DMS153 treated with DMSO at 0.1 percent for 48 hours (cell line): ENCODE results near the gene USP43.

Experiments
- DNase-seq: peaks from one replicate; lab custom pipeline; 2025; ENCODE audit not compliant: unreplicated experiment; lab: John Stamatoyannopoulos, UW

Gene USP43

DNA sequence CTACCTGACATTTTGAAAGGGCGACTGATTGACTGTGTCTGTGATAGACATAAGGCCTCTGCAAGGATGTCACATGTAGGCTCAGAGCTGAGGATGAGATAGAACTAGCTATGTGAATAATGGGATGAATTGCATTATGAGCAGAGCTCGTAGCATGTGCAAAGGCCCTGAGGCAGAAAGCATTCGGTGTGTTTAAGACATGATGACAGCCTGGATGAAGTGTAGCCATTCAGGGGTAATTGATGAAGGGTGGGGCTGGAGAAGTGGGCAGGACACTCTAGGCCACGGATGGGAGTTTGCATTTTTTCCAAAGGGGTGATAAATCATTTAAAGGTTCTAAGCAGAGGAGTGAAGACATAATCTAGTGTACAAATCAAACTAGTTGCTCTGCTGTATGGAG, 62.6 kb downstream of the USP43 start:
- no peak for DNase-seq

DNA sequence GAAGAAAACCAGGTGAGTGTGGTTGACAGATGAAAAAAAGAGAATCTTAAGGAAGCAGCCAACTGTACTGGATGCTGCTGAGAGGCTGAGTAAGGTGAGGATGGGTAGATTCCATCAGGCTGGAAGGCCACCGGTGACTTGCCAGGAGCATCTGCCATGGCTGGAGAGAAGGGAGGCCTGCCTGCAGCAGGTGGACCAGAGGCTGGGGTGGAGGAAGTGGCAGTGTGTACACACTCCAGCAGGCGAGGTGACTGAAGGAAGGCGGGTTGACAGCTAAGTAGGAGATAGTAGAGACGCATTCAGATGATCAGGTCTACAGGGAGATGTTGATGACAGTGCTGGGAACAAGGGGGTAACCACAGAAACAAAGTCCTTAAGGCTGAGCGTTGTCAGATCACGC, 69.5 kb downstream of the USP43 start:
- no peak for DNase-seq

DNA sequence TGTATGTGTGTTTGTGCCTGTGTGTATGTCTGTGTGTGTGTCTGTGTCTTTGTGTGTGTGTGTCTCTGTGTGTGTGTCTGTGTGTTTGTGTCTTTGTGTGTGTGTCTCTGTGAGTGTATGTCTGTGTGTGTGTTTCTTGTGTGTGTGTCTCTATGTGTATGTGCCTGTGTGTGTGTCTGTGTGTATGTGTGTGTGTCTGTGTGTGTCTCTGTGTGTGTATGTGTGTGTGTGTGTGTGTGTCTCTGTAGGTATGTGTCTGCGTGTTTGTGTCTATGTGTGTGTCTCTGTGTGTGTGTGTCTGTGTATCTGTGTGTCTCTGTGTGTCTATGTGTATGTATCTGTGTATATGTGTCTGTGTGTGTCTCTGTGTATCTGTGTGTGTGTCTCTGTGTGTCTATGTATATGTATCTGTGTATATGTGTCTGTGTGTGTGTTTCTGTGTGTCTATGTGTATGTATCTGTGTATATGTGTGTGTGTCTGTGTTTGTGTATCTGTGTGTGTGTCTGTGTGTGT, 70.2 kb downstream of the USP43 start:
- DNase-seq, result no peak

DNA sequence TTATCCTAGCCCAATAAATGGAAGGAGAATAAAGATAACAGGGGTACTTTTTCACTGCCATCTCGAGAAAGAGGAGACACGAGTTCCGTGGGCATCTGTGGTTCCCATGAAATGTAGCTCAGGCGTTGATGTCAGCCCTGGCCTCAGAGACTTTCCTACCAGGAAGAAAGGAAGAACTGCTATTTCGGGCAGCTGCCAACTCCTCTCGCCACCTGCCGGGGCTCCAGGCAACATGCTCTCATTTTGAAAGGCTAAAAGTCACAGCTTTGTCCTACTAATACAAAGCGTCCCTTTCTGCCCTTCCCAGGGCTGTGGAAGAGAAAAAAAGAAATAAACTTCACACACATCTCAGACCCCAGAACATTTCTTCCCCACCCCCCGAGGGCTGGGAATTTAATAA, 80.3 kb downstream of the USP43 start:
- no peak for DNase-seq

DNA sequence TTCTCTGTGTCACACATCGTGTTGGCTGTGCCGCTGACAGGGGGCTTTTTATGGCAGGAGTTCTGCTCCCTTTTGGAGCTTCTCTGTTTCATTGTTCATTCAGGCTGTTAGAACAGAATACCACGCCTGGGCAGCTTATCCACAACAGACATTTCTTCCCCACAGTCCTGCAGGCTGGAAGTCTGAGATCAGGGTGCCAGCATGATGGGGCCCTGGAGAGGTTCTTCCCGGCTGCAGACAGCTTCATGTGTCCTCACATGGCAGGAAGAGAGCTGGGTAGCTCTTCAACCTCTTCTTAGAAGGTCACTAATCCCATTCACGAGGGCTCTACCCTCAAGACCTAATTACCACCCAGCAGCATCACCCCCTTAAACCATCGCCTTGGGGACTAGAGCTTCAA, 81.0 kb downstream of the USP43 start:
- DNase-seq, result no peak

DNA sequence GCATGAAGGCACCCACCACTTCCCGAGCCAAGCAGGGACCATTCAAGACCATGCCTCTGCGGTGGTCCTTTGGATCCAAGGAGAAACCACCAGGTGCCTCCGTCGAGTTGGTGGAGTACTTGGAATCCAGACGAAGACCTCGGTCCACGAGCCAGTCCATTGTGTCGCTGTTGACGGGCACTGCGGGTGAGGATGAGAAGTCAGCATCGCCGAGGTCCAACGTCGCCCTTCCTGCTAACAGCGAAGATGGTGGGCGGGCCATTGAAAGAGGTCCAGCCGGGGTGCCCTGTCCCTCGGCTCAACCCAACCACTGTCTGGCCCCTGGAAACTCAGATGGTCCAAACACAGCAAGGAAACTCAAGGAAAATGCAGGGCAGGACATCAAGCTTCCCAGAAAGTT, 82.7 kb downstream of the USP43 start:
- no peak for DNase-seq

DNA sequence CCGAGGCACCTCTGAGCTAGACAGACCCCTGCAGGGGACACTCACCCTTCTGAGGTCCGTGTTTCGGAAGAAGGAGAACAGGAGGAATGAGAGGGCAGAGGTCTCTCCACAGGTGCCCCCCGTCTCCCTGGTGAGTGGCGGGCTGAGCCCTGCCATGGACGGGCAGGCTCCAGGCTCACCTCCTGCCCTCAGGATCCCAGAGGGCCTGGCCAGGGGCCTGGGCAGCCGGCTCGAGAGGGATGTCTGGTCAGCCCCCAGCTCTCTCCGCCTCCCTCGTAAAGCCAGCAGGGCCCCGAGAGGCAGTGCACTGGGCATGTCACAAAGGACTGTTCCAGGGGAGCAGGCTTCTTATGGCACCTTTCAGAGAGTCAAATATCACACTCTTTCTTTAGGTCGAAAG, 83.2 kb downstream of the USP43 start:
- DNase-seq, result no peak

DNA sequence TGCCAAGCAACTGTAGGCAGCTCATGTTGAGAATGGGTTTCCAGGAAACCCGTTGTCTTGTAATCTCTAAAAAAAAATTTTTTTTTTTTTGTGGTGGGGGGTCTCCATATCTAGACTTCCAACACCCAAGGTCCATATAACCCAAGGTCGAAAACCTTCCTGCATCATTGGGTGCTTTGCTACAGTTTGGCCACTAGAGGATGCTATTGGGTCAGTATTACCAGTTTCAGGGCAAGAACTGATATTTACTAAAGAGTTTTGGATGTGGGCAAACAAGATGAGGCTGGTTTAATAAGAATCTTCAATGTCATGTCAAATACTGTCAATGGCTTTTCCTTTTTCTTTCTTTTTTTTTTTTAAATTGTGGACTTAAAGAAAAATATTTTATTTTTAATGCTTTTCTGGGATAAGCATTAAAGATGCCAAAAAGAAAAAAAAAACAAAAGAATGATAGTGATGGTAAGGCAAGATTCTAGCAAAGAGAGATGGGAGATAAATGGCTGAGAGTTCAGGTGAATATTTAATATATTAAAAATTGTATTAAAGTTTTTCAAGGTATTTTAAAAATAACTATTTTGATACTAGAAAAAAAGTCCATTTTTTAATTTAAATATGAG, 83.8 kb downstream of the USP43 start:
- DNase-seq, result peak; percentile 0

DNA sequence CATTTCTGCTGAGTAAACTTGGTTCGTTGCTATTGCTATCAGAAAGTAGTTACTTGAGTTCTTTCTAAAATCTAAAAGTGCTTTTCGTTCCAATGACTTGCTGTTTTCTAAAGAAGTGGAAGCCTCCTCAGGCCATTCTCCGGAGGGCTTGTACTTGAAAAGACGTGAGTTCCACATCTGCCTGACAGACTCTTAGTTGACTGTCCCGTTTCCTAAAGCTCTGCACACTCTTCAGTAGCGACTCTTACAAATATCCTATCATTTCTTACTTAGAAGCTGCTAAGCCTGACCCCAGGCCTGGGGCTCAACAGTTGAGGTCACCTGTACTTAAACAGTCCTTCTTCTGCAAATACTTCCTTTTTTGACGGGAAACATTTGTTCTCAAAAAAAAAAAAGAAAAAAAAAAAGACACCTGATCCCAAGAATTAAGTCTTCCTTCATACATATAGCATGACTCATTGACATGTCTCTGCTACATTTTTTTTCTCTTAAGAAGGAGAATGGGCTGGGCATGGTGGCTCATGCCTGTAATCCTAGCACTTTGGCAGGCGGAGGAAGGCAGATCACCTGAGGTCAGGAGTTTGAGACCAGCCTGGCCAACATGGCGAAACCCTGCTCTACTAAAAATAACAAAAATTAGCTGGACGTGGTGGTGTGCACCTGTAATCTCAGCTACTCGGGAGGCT, 84.6 kb downstream of the USP43 start:
- DNase-seq, result no peak

DNA sequence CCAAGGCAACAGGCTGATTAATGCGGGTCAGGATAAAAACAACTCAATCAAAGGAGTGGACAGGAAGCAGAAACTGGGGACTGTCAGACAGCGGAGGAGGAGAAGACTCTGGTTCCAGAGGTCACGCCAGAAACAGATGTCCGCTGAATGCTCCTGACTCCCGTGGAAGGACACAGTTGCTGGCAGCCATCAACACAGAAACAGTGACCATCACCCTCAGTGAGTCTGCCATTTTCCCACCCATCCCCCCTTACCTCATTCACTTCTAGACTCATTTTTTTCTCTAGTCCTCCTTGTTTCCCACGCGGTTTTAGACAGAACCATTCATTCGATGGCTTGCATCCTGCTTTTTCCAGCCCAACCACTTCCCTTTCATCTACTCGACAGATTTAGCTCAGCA, 105.2 kb downstream of the USP43 start:
- no peak for DNase-seq

DNA sequence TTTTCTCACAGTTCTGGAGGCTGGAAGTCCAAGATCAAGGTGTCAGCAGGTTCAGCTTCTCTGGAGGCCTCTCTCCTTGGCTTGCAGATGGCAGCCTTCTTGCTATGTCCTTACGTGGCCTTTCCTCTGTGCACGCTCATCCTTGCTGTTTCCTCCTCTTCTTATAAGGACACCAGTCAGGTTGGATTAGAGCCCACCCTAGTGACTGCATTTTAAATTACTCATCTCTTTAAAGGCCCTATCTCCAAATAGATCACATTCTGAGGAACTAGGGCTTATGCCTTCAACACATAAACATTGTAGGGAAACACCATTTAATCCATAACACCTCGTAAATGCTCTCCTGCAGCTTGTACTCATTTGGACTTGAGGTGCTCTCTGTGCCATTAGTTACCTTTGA, 109.8 kb downstream of the USP43 start:
- no peak for DNase-seq

DNA sequence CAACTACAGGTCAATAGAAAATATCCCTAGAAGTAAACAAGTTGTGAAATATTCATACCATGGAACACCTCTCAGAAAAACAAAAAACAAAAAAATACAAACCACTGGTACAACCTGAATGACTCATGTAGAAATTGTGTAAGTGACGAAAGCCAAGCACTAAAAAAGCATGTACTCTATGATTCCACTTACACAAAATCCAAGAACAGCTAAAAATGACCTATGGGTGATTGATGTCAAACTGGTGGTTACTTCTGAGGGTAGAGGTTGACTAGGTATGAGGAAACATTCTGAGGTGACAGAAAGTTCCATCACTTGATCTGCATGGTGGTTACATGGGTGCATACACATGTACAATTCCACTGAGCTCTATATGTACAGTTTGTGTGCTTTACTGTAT, 114.9 kb downstream of the USP43 start:
- DNase-seq, result no peak

DNA sequence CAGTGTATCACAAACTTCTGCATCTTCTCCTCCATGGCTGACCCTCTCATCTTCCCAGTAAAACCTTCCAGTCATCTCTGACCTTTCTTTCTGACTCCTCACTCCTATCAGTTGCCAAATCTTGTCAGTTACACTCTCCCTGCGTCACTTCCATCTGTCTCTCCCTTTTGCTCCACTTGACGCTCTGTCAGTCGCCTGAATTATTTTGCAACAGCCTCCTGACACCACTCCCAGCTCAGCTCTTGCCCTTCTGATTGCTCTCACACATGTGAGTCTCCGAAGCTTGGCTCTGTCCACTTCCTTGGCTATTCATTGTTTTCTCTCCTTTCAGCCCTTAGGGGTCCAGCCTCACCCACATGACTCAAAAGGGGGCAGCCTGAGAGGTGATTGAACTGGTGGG, 118.3 kb downstream of the USP43 start:
- DNase-seq, result no peak

DNA sequence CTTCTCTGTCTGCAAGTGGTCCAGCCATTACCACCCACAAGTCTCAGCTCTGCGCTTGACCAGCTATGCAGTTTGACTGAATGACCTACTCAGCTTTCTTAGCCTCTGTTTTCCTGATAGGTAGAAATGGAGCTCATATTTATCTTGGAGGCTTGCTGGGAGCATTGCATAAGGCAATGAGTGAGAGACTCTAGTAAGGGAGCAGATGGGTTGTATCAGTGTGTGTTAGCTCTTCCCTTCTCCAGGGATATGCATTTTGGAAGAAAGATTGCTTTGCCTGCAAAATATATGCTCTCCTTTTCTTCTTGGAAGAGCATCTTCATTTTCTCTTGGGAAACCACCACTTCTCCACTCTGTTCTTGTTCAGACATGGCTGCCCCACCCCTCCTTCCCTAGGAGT, 120.0 kb downstream of the USP43 start:
- no peak for DNase-seq

DNA sequence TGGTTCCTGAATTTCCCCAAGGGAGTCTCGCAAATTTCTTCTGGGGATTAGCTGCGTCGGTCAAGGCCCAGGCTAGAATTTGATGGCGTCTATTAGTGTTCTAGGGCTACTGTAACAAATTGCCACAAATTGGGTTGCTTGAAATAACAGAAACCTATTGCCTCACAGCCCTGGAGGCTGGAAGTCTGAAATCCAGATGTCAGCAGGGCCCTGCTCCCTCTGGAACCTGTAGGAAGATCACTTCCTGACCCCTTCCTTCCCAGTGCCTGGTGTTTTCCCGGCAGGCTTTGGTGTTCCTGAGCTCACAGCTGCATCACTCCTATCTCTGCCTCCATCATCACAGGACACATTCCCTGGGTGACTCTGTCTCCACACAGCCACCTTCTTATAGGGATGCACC, 121.7 kb downstream of the USP43 start:
- no peak for DNase-seq

DNA sequence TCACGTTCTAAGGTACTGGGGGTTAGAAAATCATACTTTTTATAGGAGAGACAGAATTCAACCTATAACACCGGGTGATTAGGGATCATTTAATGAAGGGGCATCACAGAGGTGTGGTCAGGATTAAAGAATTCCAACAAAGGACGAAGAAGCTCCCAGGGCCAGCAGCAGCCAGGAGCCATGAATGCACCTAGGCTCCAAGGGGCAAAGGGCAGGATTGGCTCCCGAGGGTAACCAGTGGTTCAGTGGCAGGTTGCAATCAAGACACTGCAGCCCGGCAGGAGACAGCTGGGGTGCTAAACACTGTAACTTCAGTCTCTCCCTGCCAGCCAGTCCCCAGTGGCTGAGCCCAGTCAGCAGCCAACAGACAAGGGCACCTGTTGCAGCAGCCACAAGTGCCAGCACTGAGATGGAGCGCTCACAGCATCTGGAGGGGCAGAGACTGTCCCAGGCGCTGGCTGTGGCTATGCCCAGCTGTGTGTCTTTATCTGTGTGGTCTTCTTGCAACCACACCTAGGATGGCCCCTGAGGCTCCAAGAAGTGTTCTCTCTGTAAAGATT, 122.2 kb downstream of the USP43 start:
- DNase-seq, result no peak

DNA sequence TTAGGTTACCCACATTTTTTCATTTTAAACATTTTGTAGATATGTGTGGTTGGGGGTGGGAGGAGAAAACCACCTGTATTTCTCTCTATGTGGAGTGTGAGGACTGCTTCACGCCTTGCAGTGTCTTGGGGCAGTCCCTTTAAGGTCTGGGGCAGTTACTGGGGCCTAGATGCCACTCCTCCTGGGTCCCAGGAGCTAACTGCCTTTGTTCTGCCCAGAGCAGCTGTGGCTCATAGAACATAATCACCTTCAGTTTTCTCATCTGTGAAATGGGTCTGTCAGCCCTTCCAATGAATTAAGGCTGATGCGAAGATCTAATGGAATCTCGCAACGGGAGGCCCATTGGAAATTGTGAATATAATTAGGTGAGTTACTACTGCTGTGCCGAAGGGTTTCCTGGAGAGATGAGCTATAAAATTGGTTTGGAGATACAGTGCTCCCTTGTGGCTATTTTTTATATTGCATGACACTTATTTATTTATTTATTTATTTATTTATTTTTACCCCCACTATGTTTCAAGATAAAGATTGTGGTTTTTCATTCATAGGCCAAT, 123.1 kb downstream of the USP43 start:
- no peak for DNase-seq

DNA sequence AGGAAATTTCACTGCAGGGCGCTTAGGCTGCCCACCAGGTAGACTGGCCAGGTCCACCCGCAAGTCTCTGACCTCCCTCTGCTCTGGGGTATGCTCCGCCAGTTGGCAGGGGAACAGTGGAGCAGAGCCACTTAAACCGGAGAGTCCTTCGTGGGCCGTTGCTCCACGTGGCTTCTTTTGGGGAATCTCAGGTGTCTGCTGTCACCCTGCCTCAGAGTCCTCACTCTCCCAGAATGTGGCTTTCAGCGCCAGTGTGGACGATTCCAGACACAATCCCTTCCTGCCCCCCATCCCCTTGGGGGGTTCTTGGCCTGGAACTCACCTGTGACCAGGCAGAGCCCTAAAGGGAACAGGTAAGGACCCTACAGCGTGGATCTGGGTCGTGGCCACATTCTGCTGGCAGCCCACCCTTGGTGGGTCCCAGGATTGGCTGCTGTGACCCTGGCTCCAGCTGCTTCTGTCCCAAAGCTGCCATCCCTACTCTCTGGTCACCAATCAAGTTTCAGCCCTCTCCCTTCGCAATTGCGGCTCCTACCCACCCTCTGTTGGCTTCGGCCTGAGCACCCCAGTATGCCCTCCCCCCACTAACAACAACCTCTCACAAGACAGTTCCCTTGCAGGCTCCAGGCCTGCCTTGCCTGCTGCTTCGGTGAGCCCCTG, 123.8 kb downstream of the USP43 start:
- DNase-seq, result no peak

DNA sequence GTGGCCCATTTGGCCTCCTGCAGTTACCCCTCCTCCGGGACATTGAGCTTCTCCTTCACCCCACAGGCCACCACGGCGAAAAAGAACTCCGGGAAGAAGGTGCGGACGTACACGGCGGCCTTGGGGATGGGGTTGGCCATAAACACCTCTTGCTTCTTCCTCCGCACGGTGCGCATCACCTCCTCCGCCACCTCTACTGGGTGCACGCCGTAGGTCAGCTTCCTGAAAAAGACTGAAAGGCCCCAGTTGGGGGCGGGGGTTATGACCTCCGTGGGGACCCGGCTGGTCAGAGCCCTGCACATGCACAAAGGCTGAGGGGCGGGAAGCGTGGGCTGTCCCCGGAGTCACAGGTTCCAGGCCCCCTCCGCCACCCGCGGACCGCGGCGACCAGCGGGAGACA, 126.1 kb downstream of the USP43 start:
- DNase-seq, result no peak

DNA sequence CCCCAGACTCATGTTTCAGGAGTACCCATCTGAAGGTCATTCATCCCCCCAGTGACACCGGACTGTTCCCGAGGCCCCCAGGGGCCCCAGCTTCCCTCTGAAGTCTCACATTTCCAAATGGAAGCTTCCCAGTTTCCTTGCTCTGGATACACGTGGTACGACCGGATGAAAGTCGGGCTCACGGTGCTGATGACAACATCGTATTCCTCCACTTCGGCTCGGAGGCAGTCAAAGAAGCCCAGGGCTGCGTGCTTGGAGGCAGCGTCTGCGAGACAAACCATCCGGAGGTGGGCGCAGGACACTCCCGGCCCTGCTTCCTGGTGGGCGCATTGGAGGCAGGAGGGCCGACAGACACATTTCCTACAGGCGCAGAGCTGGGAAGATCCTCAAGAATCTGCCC, 127.3 kb downstream of the USP43 start:
- DNase-seq, result no peak

DNA sequence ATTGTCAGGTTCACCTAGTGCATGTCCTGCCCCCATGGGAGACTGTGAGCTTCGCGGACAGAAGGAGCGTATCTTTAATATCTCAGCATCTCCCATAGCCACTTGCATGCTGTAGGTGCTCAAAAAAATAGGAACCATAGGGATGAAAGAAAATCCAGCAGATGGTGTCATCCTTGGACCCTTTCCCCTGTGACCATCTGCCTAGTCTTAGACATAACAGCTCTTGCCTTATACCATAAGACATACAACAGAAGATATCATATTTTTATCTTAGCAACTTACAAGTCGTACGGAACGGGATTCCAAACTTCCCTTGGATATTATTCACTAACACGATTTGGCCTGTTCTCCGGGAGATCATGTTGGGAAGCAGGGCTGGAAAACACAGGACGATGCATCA, 131.6 kb downstream of the USP43 start:
- no peak for DNase-seq
